Esophagus squamous epithelium (tissue), 4 donors: ENCODE data around the gene ERVH48-1.

ENCODE experiments used
- POLR2A ChIP-seq, 4 donors: fragments of 450-650 bp; IDR thresholded peaks; one replicate each; pipeline ENCODE4 v1.6.1; 2017; ENCODE audit warnings: antibody characterized with exemption in 4 of 4, mild to moderate bottlenecking in 4 of 4, moderate library complexity in 3 of 4
- TF ChIP-seq, protein P1 (sequence below), 6 experiments: fragments of 450-650 bp in 4 of 6; fragments of 200-600 bp in 2 of 6; sonication (generic) in 2 of 6; IDR thresholded peaks; one replicate each; pipeline ENCODE4 v1.5.1; 2016 to 2019; ENCODE audit warnings: antibody characterized with exemption in 6 of 6, mild to moderate bottlenecking in 4 of 6, moderate library complexity in 4 of 6

DNA sequence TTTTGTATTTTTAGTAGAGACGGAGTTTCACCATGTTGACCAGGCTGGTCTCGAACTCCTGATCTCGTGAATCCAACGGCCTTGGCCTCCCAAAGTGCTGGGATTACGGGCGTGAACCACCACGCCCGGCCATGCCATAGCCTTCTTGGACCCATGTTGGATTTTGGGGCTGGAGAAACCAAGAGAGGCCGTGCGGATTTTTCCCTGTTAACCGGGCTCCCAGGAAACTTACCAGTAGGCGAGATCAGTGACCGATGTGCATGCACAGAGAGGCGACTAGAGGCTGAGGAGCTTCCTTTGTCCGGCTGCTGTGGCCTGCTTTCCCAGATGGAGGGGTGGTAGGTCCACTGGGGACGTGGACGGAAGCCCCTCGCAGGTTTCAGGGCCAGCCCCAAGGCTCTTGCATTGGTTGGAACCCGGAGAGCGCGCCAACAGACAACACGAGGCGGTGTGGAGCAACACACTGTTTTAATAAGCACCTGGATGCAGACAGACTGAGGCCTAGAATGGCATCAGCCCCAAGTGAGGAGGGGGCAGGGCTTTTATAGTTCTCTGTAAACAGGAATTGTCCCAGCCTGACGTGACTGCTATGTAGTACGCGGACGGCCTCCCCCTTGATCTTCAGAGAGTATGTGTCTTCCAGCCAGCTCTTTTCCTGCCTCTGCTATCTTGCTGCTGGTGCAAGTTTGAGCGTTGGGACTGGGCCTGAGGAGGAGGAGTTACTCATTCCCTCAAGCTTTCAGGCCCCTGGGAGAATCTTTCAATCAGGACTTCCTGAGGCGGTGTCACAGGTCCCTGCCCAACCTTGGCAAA lies at the start of gene ERVH48-1:
- TF ChIP-seq, protein P1, sequence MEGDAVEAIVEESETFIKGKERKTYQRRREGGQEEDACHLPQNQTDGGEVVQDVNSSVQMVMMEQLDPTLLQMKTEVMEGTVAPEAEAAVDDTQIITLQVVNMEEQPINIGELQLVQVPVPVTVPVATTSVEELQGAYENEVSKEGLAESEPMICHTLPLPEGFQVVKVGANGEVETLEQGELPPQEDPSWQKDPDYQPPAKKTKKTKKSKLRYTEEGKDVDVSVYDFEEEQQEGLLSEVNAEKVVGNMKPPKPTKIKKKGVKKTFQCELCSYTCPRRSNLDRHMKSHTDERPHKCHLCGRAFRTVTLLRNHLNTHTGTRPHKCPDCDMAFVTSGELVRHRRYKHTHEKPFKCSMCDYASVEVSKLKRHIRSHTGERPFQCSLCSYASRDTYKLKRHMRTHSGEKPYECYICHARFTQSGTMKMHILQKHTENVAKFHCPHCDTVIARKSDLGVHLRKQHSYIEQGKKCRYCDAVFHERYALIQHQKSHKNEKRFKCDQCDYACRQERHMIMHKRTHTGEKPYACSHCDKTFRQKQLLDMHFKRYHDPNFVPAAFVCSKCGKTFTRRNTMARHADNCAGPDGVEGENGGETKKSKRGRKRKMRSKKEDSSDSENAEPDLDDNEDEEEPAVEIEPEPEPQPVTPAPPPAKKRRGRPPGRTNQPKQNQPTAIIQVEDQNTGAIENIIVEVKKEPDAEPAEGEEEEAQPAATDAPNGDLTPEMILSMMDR (IDR thresholded peaks at IDR 0.05), result no peak
- TF ChIP-seq POLR2A (IDR thresholded peaks at IDR 0.05), result no peak
